ENCODE results near the gene SYTL3.

GRCh38 chr6:158757753-158758090 is 107.9 kb downstream of the SYTL3 start:
- TF ChIP-seq GATA3 (IDR thresholded peaks at IDR 0.05; ENCODE audit: low read depth, low read length): no peak
- TF ChIP-seq GATA2 (IDR thresholded peaks at IDR 0.05; ENCODE audit: low read depth, low read length): no peak

Measured in SH-SY5Y (cell line).